Muscle of leg (tissue), 9 donors: ENCODE results near the gene TSSK1B. TPM values are rescaled to one million over a fixed set of nuclear protein-coding genes. Genes with fewer than 3 reads are reported as not detected.

ENCODE experiments used
- polyA plus RNA-seq, 8 donors: library from polyadenylated mRNA; unstranded; fragments of 120-200 nt; gene quantifications; one replicate each; pipeline versions ENCODE4 v1.2.1 to v1.2.3, GENCODE V29; 2013; ENCODE audit warnings: inconsistent platforms in 1 of 8, low replicate concordance in 1 of 8; ENCODE audit not compliant: insufficient read length in 8 of 8, insufficient read depth in 1 of 8
- total RNA-seq: library from RNA; stranded (reverse); fragments of 120-200 nt; gene quantifications from one replicate; pipeline ENCODE4 v1.2.4, GENCODE V29; 2013

The TSSK1B gene
- total and polyA plus RNA-seq, 9 donors, result 0.08 to 0.17 (median 0.12) TPM; not detected in 6

Other genes starting within 250 kb of the TSSK1B start
- 19.6 TPM for gene MCC, start 53.5 kb upstream of the TSSK1B start, total RNA-seq
- gene MCC, start 53.5 kb upstream of the TSSK1B start, polyA plus RNA-seq, result 10 to 100 TPM; 12.1 to 19.5 (median 17.0) TPM
- gene YTHDC2, start 78.7 kb upstream of the TSSK1B start, total RNA-seq, result 15.3 TPM
- gene YTHDC2, start 78.7 kb upstream of the TSSK1B start, polyA plus RNA-seq, result 10 to 100 TPM; 11.9 to 20.4 (median 15.0) TPM